D721Med (cell line): Measurements from ENCODE around the gene CCM2.

Experiments
- DNase-seq: peaks from one replicate; pipeline ENCODE4 v3.0.0; 2011; ENCODE audit warnings: low spot score; ENCODE audit not compliant: insufficient read length
- FAIRE-seq: peaks from 2 replicates; lab custom pipeline; 2011; peaks lifted over from hg19 to GRCh38; lab: Jason Lieb, UNC
- TF ChIP-seq, protein P1 (sequence below): IDR thresholded peaks from 2 replicates; pipeline ENCODE4 v1.5.1; 2012; ENCODE audit warnings: mild to moderate bottlenecking, control low read depth; ENCODE audit not compliant: insufficient read depth; ENCODE audit errors: missing control alignments

CCM2 gene

DNA sequence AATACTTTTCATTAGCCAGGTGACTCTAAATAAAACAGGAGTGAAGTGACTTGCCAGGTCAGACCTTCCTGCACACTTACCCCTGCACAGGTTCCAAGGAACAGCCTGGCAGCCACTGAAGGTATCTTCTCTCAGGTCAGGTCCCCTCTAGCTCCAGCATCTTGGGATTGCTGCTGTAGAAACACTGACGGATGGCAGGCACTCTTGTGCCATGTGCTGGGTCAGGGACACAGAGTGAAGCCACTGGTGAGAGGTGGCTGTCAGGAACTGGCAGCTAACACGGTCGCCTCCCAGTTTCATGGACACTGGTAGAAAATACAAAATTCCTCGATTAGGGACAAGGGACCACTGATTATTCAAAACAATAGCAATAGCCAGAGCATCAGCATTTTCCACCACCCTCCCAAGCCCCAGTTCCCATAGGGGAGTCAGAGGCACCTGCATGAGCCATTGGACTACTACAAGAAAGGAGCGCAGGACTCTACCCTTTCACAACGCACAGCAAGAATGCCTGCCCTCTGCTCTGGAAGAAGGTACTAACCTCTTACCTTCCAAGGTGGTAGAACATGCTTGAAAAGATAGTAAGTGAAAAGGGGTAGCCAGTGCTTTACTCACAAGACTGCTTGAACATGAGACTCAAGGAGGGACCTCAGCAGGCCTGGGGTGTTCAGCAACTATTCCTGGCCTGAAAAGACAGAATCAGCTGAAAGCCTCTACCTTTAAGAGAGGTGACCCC is 16.1 kb upstream of the CCM2 start:
- TF ChIP-seq, protein P1, sequence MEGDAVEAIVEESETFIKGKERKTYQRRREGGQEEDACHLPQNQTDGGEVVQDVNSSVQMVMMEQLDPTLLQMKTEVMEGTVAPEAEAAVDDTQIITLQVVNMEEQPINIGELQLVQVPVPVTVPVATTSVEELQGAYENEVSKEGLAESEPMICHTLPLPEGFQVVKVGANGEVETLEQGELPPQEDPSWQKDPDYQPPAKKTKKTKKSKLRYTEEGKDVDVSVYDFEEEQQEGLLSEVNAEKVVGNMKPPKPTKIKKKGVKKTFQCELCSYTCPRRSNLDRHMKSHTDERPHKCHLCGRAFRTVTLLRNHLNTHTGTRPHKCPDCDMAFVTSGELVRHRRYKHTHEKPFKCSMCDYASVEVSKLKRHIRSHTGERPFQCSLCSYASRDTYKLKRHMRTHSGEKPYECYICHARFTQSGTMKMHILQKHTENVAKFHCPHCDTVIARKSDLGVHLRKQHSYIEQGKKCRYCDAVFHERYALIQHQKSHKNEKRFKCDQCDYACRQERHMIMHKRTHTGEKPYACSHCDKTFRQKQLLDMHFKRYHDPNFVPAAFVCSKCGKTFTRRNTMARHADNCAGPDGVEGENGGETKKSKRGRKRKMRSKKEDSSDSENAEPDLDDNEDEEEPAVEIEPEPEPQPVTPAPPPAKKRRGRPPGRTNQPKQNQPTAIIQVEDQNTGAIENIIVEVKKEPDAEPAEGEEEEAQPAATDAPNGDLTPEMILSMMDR, result no peak
- no peak for DNase-seq
- FAIRE-seq, result no peak

DNA sequence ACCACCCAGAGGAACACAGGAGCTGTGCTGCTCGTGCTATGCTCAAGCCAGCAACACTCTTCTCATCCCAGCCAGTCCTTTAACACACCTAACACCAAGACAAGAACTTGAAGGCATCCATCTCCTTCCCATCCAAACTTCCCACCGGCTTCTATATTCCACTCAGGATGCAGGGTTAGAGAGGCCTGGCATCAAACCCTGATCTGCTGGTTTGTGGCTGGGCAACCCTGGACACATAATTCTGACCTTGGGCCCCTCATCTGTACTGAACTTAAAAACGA is 15.6 kb upstream of the CCM2 start:
- no peak for FAIRE-seq
- no peak for DNase-seq
- TF ChIP-seq, protein P1, result no peak

DNA sequence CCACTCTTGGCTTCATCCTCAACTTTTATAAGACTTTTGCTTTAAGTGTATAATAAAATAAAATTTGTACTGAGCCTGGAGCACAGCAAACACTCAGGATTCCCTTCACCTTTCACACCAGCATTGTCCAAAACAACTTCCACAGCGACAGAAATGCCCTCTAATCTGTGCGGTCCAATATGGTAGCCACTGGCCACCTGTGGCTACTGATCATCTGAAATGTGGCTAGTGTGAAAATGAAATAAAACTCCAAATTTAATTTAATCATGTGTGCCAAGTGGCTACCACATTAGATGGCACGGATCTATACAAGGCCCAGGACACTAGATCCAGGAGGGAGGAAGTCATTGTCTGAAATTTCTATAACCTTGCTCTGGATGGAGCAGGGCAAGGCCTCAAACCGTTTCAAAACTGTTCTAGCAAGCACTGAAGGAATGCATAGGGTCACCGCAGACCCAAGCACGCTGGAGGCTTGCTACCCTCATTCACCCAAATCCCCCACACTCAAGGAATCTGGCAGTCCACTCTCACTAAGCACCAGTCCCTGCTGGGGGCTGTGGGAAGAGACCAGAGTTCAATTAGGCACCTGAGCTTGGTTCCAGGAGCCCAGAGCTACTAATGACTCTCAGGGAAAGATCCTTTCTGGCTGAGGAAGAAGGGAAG is 14.8 kb upstream of the CCM2 start:
- FAIRE-seq (no peak), DNase-seq (no peak)
- TF ChIP-seq, protein P1, result no peak

DNA sequence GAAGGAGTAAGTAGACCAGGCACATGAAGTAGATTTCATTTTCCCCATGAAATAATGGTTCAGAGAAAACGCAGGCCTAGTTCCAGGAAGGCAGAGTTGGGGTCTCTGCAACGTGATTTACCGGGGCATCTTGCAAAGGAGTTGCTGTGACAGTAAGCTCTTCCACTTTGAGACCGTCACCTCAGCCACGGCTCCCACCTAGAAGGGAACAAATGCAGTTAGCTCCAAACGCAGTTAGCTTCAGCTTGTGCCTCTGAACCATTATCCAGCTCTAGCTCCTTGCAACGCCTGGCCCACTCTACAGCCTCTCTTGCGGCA is 14.1 kb upstream of the CCM2 start:
- DNase-seq, result no peak
- FAIRE-seq, result no peak
- TF ChIP-seq, protein P1, result no peak

DNA sequence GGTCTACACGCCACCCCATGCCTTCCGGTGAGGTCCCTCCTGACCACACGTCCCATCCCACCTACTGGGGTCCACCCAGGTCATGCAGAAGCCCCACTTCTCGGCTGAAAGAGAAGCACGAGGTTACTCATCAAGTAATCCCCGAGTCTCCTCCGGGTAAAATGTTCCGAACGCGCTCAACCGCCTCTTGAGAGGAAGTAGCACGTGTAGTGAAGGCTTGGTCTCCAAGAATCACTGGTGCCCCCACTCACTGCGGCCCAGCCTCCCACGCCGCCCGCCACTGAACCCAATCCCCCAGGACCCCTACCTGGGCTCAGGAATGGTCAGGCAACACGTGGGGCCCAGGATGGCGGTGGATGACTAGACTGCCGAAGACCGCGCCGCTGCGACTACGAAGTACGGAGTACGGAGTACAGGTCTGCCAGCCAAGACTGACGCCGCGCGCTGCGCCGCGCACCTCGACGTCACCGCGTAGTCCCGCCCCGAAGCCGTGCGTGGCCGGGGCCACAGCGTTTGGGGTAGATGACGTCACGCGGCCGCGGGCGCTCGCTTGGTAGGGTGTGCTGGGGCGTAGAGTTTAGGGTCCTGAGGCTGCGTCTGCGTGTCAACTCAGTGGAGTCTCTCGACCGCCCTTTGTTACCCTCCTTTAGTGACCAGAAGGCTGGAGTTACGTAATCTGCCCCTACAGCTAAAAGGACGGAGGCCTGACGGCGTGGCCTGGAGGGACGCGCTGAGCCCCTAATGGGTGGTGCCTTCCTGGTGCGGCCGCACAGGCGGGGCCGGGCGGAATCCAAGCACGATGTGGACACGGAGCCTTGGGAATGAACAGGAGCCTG is 13.6 kb upstream of the CCM2 start:
- TF ChIP-seq, protein P1, result no peak
- no peak for FAIRE-seq

DNA sequence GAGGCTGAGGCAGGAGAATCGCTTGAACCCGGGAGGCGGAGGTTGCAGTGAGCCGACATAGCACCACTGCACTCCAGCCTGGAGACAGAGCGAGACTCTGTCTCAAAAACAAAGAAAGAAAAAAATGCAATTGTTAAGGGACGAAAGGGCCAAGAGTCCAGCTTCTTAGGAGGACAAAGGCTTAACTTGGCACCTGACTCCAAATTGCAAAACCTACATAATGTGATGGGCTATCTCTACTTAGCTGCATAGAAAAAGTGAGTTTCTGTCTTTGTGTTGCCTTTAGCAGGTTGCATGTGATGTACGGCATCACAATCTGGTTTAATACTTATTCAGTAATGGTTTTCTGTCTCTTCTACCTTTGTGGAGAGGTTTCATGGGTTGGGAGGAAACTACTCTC is 12.5 kb upstream of the CCM2 start:
- TF ChIP-seq, protein P1, result no peak
- no peak for DNase-seq
- no peak for FAIRE-seq

More for the DNA sequence above, 13.6 kb upstream of the CCM2 start:
- DNase-seq, result no peak
